ENCODE data around the gene PPT1.

The PPT1 gene

DNA sequence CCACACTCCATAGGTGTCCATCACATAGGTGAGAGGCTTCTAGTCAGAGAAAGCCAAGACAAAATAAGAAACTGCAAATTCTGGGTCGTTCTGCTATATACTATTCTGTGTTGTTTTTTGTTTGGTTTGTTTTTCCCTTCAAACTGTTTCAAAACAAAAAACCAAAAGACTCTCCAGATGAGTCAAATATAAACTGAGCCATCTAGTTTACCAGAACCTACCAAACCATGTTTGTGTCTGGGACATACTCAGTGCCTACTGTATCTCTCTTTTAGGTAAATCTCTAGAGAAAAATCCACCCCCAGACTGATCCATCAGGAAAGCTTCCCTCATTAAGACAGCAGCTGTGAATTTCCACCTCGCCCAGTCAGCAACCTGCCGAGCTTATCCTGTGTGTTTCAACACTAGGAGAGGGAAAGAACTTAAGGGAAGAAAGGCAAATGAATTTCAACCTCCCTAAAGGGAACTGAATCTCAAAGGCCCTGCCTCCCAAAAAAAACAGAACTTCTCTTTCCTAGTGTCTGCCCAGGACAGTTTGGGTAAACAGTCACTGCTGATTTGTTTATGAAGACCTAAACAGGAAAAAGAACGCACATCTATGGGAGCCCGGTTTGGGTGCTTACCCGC is 17.2 kb downstream of the PPT1 start:
- no peaks in the 10 kb centered on the region for H3K4me1 ChIP-seq (ENCODE audit: insufficient read depth, low read length)
- peaks cover 65% of the 10 kb centered on the region for H3K36me3 ChIP-seq (ENCODE audit: insufficient read depth, low read length)
- no peak overlapping the region for H3K4me3 ChIP-seq (ENCODE audit: low read length)
- no peak overlapping the region for H2AFZ ChIP-seq (ENCODE audit: low read depth, low read length)
- no peaks in the 10 kb centered on the region for H3K27me3 ChIP-seq (ENCODE audit: insufficient read depth, low read length)
- H3K9me3 ChIP-seq (ENCODE audit: low read length): no peaks in the 10 kb centered on the region

DNA sequence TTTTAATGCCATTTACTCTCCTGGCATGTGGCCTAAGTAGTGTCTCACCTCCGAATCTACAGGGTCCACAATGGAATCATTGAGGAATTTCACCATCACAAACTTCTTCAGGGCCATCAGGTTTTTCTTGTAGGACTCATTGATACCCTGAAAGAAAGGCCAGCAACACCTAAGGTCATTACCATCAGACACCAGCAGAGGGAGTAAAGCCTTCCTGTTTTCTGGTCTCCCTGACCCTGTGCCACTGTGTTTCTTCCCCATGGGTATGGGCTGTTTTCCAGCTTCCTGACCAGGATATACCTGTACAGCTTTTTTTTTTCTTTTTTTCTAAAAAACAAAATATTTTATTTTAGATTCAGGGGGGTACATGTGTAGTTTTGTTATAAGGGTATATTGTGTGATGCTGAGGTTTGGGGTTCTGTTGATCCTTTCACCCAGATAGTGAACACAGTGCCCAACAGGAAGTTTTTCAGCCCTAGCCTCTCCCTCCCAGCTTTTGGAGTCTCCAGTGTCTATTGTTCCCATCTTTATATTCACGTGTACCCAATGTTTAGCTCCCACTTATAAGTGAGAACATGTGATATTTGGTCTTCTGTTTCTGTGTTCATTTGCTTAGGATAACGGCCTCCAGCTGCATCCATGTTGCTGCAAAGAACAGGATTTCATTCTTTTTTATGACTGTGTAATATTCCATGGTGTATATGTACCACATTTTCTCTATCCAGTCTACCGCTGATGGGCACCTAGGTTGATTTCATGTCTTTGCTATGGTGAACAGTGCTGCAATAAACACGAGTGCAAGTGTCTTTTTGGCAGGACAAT is 18.3 kb downstream of the PPT1 start:
- H3K36me3 ChIP-seq (ENCODE audit: insufficient read depth, low read length): peaks cover 68% of the 10 kb centered on the region
- H3K27me3 ChIP-seq (ENCODE audit: insufficient read depth, low read length): no peaks in the 10 kb centered on the region
- no peaks in the 10 kb centered on the region for H3K9me3 ChIP-seq (ENCODE audit: low read length)

DNA sequence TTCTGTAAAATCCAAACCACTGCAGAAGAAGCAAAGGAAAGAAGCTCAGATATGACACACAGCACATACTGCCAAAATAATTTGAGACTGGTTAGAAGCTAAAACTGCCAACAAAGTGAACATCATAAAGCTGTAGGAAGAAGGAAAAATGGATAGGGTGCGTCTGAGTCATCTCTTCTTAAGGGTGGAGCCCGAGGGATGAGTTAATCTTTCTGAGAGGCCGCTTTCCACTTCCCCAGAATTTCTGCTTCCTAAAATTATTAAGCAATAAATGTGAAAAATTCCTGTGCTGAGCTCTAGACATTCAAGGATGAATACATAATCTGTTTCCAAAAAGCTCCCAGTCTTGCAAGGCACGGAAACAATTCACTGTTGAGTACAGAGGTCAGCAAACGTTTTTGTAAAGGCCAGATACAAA is 20.1 kb downstream of the PPT1 start:
- Histone ChIP-seq H3K4me3 (ENCODE audit: low read length) (no peak overlapping the region), H3K27me3 (ENCODE audit: insufficient read depth, low read length) (no peaks in the 10 kb centered on the region), H3K36me3 (ENCODE audit: insufficient read depth, low read length) (peaks cover 73% of the 10 kb centered on the region)

More for the DNA sequence above, 18.3 kb downstream of the PPT1 start:
- Histone ChIP-seq H2AFZ (ENCODE audit: low read depth, low read length) (no peak overlapping the region), H3K4me1 (ENCODE audit: insufficient read depth, low read length) (no peaks in the 10 kb centered on the region), H3K4me3 (ENCODE audit: low read length) (no peak overlapping the region)

DNA sequence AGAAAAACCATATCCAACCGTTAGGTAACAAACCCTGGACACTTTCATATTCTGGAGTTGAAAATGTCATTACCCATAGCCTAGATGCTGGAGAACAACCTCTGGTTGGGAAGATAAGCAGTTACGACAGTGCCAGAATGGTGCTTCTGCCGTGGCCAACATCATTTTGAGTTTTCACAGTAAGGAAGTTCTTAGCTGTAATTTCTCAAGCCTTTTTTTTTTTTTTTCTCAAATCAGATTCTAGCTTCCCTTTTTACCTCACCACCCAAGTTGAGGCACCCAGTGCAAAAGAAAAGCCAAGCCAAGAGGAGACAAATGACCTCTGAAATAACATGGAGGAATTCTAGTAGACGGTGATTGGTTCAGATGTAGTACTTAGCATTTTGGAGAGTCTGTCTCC is 21.8 kb downstream of the PPT1 start:
- no peaks in the 10 kb centered on the region for H3K9me3 ChIP-seq (ENCODE audit: low read length)
- peaks cover 86% of the 10 kb centered on the region for H3K36me3 ChIP-seq (ENCODE audit: insufficient read depth, low read length)
- H3K4me1 ChIP-seq (ENCODE audit: insufficient read depth, low read length): no peaks in the 10 kb centered on the region
- H2AFZ ChIP-seq (ENCODE audit: low read depth, low read length): no peak overlapping the region
- no peaks in the 10 kb centered on the region for H3K27me3 ChIP-seq (ENCODE audit: insufficient read depth, low read length)
- no peak overlapping the region for H3K4me3 ChIP-seq (ENCODE audit: low read length)

More for the DNA sequence above, 20.1 kb downstream of the PPT1 start:
- Histone ChIP-seq H3K4me1 (ENCODE audit: insufficient read depth, low read length) (no peaks in the 10 kb centered on the region), H3K9me3 (ENCODE audit: low read length) (no peaks in the 10 kb centered on the region), H2AFZ (ENCODE audit: low read depth, low read length) (no peak overlapping the region)

DNA sequence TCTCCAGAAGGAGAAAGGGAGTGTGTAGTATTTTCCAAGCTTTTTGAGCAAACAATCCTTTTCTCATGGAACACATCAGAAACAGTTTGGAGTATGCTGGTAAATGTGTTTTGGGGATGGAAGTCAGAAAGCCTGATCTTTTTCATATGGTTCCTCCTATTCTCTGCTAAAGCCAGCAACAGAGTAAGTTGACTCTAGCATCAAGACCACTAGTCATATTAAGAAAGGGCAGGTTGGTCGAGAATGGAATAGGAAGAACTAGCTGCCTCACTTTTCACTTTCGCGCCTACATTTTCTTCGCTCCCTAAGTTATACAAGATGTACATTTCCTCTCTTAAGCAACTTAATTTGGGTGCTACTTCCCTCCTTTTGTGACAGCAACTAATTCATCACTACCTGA is 24.0 kb downstream of the PPT1 start:
- Histone ChIP-seq H3K27me3 (ENCODE audit: insufficient read depth, low read length) (no peaks in the 10 kb centered on the region), H3K4me3 (ENCODE audit: low read length) (no peak overlapping the region), H3K36me3 (ENCODE audit: insufficient read depth, low read length) (peaks cover 82% of the 10 kb centered on the region), H3K9me3 (ENCODE audit: low read length) (no peaks in the 10 kb centered on the region), H2AFZ (ENCODE audit: low read depth, low read length) (no peak overlapping the region), H3K4me1 (ENCODE audit: insufficient read depth, low read length) (no peaks in the 10 kb centered on the region)

DNA sequence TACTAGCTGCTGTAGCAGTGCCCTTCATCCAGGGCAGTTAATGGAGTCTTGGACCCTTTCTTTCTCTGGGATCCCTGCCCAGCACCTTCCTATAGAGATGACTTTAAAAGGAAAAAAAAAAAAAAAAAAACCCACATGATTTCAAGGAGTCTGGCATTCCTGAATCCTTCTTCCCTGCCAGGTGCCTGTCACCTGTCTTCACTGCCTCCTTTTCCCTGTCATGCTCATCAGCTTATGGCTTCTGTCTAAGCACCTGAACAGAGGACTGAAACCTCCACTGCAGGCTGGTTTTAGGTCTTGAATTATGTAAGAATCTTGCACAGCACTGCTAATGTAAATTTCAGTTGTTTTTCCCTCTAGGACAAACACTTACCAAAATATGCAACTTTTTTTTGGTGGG is 24.9 kb downstream of the PPT1 start:
- H3K27me3 ChIP-seq (ENCODE audit: insufficient read depth, low read length): no peaks in the 10 kb centered on the region
- H3K36me3 ChIP-seq (ENCODE audit: insufficient read depth, low read length): peaks cover 80% of the 10 kb centered on the region
- H2AFZ ChIP-seq (ENCODE audit: low read depth, low read length): no peak overlapping the region
- H3K4me1 ChIP-seq (ENCODE audit: insufficient read depth, low read length): no peaks in the 10 kb centered on the region
- no peak overlapping the region for H3K4me3 ChIP-seq (ENCODE audit: low read length)
- no peaks in the 10 kb centered on the region for H3K9me3 ChIP-seq (ENCODE audit: low read length)

DNA sequence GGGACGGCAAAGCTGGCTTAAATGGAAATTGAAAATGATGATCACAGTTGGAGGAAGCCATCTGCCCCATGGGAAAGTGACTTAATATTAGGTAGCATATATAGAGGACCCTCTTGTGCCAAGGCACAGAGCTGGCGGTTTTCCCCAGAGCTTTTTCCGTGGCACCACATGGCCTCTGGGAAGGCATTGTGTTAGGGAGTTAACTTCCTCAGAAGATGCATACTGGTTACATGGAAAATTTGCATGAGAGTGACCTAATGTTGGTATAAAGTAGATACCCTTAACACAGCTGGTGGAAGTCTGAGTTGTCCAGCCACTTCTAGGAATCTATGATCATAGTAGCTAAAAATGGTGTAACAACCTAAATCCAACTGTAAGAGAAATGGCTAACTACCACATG is 29.2 kb downstream of the PPT1 start:
- H3K9me3 ChIP-seq (ENCODE audit: low read length): no peaks in the 10 kb centered on the region
- H3K4me1 ChIP-seq (ENCODE audit: insufficient read depth, low read length): no peaks in the 10 kb centered on the region
- peaks cover 86% of the 10 kb centered on the region for H3K36me3 ChIP-seq (ENCODE audit: insufficient read depth, low read length)
- H2AFZ ChIP-seq (ENCODE audit: low read depth, low read length): no peak overlapping the region
- no peaks in the 10 kb centered on the region for H3K27me3 ChIP-seq (ENCODE audit: insufficient read depth, low read length)
- H3K4me3 ChIP-seq (ENCODE audit: low read length): no peak overlapping the region

DNA sequence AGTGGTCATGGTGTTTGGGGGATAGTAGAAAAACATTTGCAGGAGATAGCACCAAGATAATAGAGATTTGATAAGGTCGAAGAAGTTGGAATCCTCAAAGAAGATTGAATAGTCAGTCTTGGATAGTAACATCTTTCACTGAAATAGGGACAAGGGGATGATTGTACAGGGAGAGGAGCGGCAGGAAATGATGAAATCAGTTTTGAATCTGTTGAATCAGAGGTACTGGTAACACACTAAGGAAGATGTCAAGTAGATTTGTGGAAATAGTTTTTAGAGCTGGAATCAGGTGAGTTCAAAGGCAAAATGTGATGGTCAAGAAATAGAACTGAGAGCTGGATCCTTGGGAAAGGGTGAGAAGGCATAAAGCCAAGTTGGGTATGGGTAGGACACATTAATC is 30.0 kb downstream of the PPT1 start:
- Histone ChIP-seq H3K4me1 (ENCODE audit: insufficient read depth, low read length) (no peaks in the 10 kb centered on the region), H3K27me3 (ENCODE audit: insufficient read depth, low read length) (no peaks in the 10 kb centered on the region), H3K4me3 (ENCODE audit: low read length) (no peak overlapping the region), H3K9me3 (ENCODE audit: low read length) (no peaks in the 10 kb centered on the region), H3K36me3 (ENCODE audit: insufficient read depth, low read length) (peaks cover 86% of the 10 kb centered on the region), H2AFZ (ENCODE audit: low read depth, low read length) (no peak overlapping the region)

DNA sequence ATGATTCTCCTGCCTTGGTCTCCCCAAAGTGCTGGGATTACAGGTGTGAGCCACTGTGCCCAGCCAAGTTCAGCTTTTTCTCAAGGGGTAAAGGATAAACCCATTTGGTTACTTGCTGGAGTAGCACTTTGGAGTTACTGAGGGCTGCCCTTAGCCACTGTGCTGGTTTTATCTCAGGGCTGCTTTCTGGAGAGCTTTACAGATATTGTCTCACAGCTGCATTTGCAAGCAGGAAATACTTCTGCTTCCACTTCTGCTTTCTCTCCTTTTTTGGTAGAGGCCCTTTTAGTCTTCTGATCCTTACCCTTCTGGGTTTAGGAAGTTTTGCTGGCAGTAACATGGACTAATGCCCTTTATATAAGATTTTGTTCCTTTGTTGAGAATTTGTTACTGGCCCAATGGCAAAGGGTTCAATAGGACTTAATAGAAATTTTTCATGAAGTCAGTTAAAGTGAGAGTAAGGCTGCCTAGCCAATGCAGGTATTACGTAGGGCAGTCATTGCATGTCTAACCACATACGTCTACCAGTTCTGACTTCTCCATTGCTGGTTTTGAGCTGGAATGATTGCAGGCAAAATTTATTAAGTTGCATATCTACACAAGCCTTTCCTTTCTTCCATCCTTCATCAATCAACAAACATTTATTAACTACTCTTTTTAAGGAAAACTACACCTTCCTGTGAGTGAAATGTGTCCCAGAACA is 32.1 kb downstream of the PPT1 start:
- Histone ChIP-seq H2AFZ (ENCODE audit: low read depth, low read length) (no peak overlapping the region), H3K4me3 (ENCODE audit: low read length) (no peak overlapping the region), H3K9me3 (ENCODE audit: low read length) (no peaks in the 10 kb centered on the region), H3K36me3 (ENCODE audit: insufficient read depth, low read length) (peaks cover 86% of the 10 kb centered on the region), H3K27me3 (ENCODE audit: insufficient read depth, low read length) (no peaks in the 10 kb centered on the region), H3K4me1 (ENCODE audit: insufficient read depth, low read length) (no peaks in the 10 kb centered on the region)

DNA sequence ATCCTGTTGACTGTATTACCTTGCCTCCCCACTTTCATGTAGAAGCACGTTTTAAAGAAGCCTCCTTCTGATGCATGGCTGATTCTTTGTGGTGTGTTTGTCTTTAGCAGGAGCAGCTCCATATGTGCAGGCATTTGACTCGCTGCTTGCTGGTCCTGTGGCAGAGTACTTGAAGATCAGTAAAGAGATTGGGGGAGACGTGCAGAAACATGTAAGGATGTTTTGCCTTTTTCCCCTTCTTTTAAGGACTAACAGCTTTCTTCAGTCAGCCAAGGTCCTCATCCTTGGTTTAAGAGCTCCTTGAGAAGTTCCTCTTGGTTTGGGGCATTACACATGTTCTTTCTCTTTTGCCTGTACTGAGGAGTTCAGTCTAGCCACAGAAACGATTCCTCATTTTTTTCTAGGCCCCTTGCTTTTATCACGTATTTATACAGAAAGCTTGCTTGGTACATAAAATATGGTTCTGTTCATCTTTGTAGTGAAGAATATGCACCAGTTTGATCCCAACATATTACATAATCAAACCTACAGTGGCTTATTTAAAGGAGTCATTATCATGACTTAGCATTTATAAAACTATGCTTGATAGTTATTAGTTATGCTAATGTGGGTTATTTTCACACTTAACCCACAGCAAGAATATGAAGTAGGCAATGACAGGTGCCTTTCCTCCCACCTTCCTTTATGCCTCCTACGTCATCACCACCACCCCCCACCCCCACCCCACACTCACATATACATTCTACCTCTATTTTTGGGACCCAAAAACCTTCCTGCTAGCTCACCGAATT is 36.9 kb downstream of the PPT1 start:
- H3K4me1 ChIP-seq (ENCODE audit: insufficient read depth, low read length): no peaks in the 10 kb centered on the region
- H3K36me3 ChIP-seq (ENCODE audit: insufficient read depth, low read length): peaks cover 65% of the 10 kb centered on the region
- no peaks in the 10 kb centered on the region for H3K9me3 ChIP-seq (ENCODE audit: low read length)

DNA sequence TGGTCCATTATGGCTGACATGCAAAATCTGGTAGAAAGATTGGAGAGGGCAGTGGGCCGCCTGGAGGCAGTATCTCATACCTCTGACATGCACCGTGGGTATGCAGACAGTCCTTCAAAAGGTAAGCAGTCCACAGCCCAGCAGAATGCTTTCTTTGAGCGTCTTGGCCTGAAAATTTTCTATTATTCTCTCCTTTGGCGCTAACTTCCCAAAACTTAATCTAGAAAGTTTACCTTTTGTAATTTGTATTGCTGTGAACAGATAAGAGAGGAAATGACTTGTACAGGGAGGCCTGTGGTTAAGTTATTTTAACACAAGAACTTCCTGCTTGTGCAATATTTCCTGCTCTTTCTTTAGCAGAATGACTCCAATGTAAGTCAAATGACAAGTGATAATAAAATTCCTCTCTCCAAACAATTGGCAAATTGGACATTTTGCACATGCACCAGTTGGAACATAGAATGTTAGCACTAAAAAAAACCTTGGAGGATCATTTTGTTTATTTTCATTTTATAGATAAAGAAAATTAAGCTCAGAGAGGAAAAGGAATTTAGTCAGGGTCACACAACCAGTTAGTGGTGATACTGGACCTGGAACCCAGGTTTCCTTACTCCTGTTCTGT is 37.6 kb downstream of the PPT1 start:
- H3K36me3 ChIP-seq (ENCODE audit: insufficient read depth, low read length): peaks cover 59% of the 10 kb centered on the region
- H3K4me3 ChIP-seq (ENCODE audit: low read length): no peak overlapping the region
- H3K4me1 ChIP-seq (ENCODE audit: insufficient read depth, low read length): no peaks in the 10 kb centered on the region

More for the DNA sequence above, 36.9 kb downstream of the PPT1 start:
- Histone ChIP-seq H2AFZ (ENCODE audit: low read depth, low read length) (no peak overlapping the region), H3K4me3 (ENCODE audit: low read length) (no peak overlapping the region), H3K27me3 (ENCODE audit: insufficient read depth, low read length) (no peaks in the 10 kb centered on the region)

DNA sequence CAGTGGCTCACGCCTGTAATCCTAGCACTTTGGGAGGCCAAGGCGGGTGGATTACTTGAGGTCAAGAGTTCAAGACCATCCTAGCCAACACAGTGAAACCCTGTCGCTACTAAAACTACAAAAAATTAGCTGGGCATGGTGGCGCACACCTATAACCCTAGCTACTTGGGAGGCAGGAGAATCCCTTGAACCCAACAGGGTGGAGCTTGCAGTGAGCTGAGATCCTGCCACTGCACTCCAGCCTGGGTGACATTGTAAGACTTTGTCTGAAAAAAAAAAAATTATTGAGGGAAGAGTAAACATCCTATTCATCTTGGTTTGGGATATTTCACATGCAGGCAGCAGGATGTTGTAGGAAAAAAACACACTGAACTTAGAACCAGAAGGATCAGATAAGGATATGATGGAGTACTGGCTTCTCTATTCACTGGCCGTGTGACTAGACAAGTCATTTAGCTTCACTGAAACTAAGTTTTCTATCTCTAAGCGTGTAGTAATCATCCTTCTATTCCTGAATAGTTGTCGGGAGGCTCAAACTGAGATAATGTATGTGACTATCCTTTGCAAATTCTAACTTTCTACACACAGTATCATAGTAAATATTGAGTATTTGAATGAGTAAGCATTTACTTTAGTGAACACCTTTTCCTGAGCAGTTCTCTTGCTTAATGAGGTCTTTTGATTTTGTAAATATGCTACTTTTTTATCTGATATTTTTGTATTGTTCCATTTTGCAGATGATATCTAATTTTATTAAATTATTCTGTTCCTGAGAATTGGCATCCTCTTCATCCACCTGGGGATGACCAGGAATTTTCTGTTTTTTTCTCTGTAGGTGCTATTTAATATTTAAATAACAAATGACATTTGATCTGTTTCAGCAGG is 38.4 kb downstream of the PPT1 start:
- Histone ChIP-seq H3K4me3 (ENCODE audit: low read length) (no peak overlapping the region), H3K9me3 (ENCODE audit: low read length) (no peaks in the 10 kb centered on the region), H3K36me3 (ENCODE audit: insufficient read depth, low read length) (peaks cover 51% of the 10 kb centered on the region), H3K27me3 (ENCODE audit: insufficient read depth, low read length) (no peaks in the 10 kb centered on the region), H3K4me1 (ENCODE audit: insufficient read depth, low read length) (no peaks in the 10 kb centered on the region), H2AFZ (ENCODE audit: low read depth, low read length) (no peak overlapping the region)

More for the DNA sequence above, 37.6 kb downstream of the PPT1 start:
- H3K27me3 ChIP-seq (ENCODE audit: insufficient read depth, low read length): no peaks in the 10 kb centered on the region
- no peak overlapping the region for H2AFZ ChIP-seq (ENCODE audit: low read depth, low read length)
- H3K9me3 ChIP-seq (ENCODE audit: low read length): no peaks in the 10 kb centered on the region
